Mesenchymal stem cell (in vitro differentiated cells and primary cell): ENCODE measurements around the gene RTL10.
A peak's percentile ranks its signal among the peaks of the same experiment; 100 is the strongest.

ENCODE experiments used
- DNase-seq: peaks from one replicate; pipeline ENCODE4 v3.0.0-alpha.2; 2013
- H2AFZ ChIP-seq: one replicate; pipeline ENCODE4 v1.6.1; 2013; ENCODE audit warnings: low read depth, mild to moderate bottlenecking, control low read depth, inconsistent platforms, low read length, moderate library complexity
- H2AK5ac ChIP-seq: 2 replicates; pipeline ENCODE4 v1.6.1; 2013; ENCODE audit warnings: low read length, moderate library complexity, mild to moderate bottlenecking, inconsistent platforms; ENCODE audit not compliant: severe bottlenecking
- H2BK120ac ChIP-seq: one replicate; pipeline ENCODE4 v1.6.1; 2013; ENCODE audit warnings: low read depth, mild to moderate bottlenecking, inconsistent platforms, low read length, moderate library complexity
- H2BK12ac ChIP-seq, 2 experiments: one replicate each; pipeline ENCODE4 v1.6.1; 2013; ENCODE audit warnings: inconsistent platforms in 2 of 2, low read length in 2 of 2, mild to moderate bottlenecking in 2 of 2, moderate library complexity in 2 of 2, control low read depth in 1 of 2
- H2BK15ac ChIP-seq: one replicate; pipeline ENCODE4 v1.6.1; 2013; ENCODE audit warnings: mild to moderate bottlenecking, low read depth, inconsistent platforms; ENCODE audit not compliant: poor library complexity, severe bottlenecking
- H2BK5ac ChIP-seq: 2 replicates; pipeline ENCODE4 v1.6.1; 2013; ENCODE audit warnings: low read depth, mild to moderate bottlenecking, low read length, control low read depth, inconsistent platforms; ENCODE audit not compliant: poor library complexity, severe bottlenecking
- H3K14ac ChIP-seq, 2 experiments: one replicate each; pipeline ENCODE4 v1.6.1; 2013; ENCODE audit warnings: inconsistent platforms in 2 of 2, low read length in 2 of 2, control low read depth in 1 of 2, mild to moderate bottlenecking in 1 of 2, moderate library complexity in 1 of 2
- H3K18ac ChIP-seq, 2 experiments: one replicate each; pipeline ENCODE4 v1.6.1; 2013; ENCODE audit warnings: inconsistent platforms in 2 of 2, low read length in 2 of 2, control low read depth in 1 of 2, low read depth in 1 of 2, mild to moderate bottlenecking in 1 of 2
- H3K23ac ChIP-seq, 2 experiments: one replicate each; pipeline ENCODE4 v1.6.1; 2013; ENCODE audit warnings: inconsistent platforms in 2 of 2, low read length in 2 of 2, mild to moderate bottlenecking in 2 of 2, moderate library complexity in 2 of 2, control low read depth in 1 of 2
- H3K27ac ChIP-seq: 2 replicates; pipeline ENCODE4 v1.5.1; 2013; ENCODE audit warnings: mild to moderate bottlenecking, moderate library complexity, low read length, control low read depth, inconsistent platforms; ENCODE audit not compliant: poor library complexity, severe bottlenecking
- H3K27me3 ChIP-seq, 2 experiments: 2 replicates each; pipeline versions ENCODE4 v1.6.1 to v1.7.0; 2013; ENCODE audit warnings: low read length in 2 of 2, mild to moderate bottlenecking in 2 of 2, moderate library complexity in 2 of 2, control low read depth in 1 of 2, inconsistent platforms in 1 of 2; ENCODE audit not compliant: control insufficient read depth in 1 of 2, insufficient read depth in 1 of 2
- H3K36me3 ChIP-seq, 2 experiments: 2 replicates each; pipeline versions ENCODE4 v1.6.1 to v1.7.0; 2013; ENCODE audit warnings: low read length in 2 of 2, control low read depth in 1 of 2, inconsistent platforms in 1 of 2, low read depth in 1 of 2, mild to moderate bottlenecking in 1 of 2; ENCODE audit not compliant: insufficient read depth in 2 of 2, control insufficient read depth in 1 of 2
- H3K4ac ChIP-seq, 2 experiments: one replicate each; pipeline ENCODE4 v1.6.1; 2013; ENCODE audit warnings: inconsistent platforms in 2 of 2, low read length in 2 of 2, mild to moderate bottlenecking in 2 of 2, moderate library complexity in 2 of 2, control low read depth in 1 of 2, low read depth in 1 of 2
- H3K4me1 ChIP-seq: 2 replicates; pipeline ENCODE4 v1.6.1; 2013; ENCODE audit warnings: low read depth, low read length, control low read depth; ENCODE audit not compliant: control insufficient read depth, insufficient read depth
- H3K4me2 ChIP-seq: 2 replicates; pipeline ENCODE4 v1.6.1; 2013; ENCODE audit warnings: low read length, mild to moderate bottlenecking, inconsistent platforms; ENCODE audit not compliant: poor library complexity, severe bottlenecking
- H3K4me3 ChIP-seq, 2 experiments: 2 replicates each; pipeline versions ENCODE4 v1.5.1 to v1.7.0; 2013; ENCODE audit warnings: low read length in 2 of 2, mild to moderate bottlenecking in 2 of 2, control low read depth in 1 of 2, low read depth in 1 of 2; ENCODE audit not compliant: insufficient read depth in 1 of 2
- H3K79me1 ChIP-seq: replicated peaks from 2 replicates; pipeline ENCODE4 v1.6.1; 2013; ENCODE audit warnings: mild to moderate bottlenecking, control low read depth, low read length, inconsistent platforms; ENCODE audit not compliant: poor library complexity, severe bottlenecking
- H3K9ac ChIP-seq: 2 replicates; pipeline ENCODE4 v1.7.0; 2013; ENCODE audit warnings: mild to moderate bottlenecking, low read length, moderate library complexity
- H3K9me3 ChIP-seq: 2 replicates; pipeline ENCODE4 v1.7.0; 2013; ENCODE audit warnings: mild to moderate bottlenecking, low read length; ENCODE audit not compliant: control insufficient read depth
- H4K8ac ChIP-seq: one replicate; pipeline ENCODE4 v1.6.1; 2013; ENCODE audit warnings: inconsistent platforms, mild to moderate bottlenecking, low read length, moderate library complexity
- H4K91ac ChIP-seq: one replicate; pipeline ENCODE4 v1.6.1; 2013; ENCODE audit warnings: mild to moderate bottlenecking, low read length, inconsistent platforms
- WGBS: methylation state at CpG from one replicate; pipeline ENCODE4 v1.1.7; 2013; ENCODE audit warnings: mixed read lengths; 5-methylcytosine and 5-hydroxymethylcytosine counted together

Gene RTL10

GRCh38 chr22:19879992-19880785, 25.5 kb upstream of the RTL10 start:
- Histone ChIP-seq H2AFZ (no peak overlapping the region), H3K36me3 (peaks cover 0 to 16% of the 10 kb centered on the region in 2 experiments), H2BK12ac (peak overlapping the region; percentile 84 to 86), H3K79me1 (peaks cover 7% of the 10 kb centered on the region), H3K9ac (peak overlapping the region; percentile 81), H4K8ac (peak overlapping the region; percentile 58), H3K14ac (peak overlapping the region in 1 of 2 experiments; percentile 61), H2BK120ac (peak overlapping the region; percentile 43), H3K27ac (peak overlapping the region; percentile 81), H3K4me2 (no peak overlapping the region), H2BK5ac (peak overlapping the region; percentile 33), H2AK5ac (peak overlapping the region; percentile 81), H3K27me3 (no peaks in the 10 kb centered on the region), H4K91ac (peak overlapping the region; percentile 99), H3K4me1 (peaks cover 77% of the 10 kb centered on the region), H3K4ac (peak overlapping the region; percentile 68 to 88), H3K18ac (peak overlapping the region; percentile 56 to 83), H3K4me3 (peak overlapping the region in 1 of 2 experiments; percentile 64), H3K23ac (no peak overlapping the region), H3K9me3 (no peaks in the 10 kb centered on the region), H2BK15ac (peak overlapping the region; percentile 95)
- no peak for DNase-seq
- WGBS = 87% methylated on average over 34 of the region's 34 CpGs

GRCh38 chr22:19879643-19879991, 24.9 kb upstream of the RTL10 start:
- no peak overlapping the region for H3K4me3 ChIP-seq
- H3K23ac ChIP-seq = no peak overlapping the region
- H3K9me3 ChIP-seq = no peaks in the 10 kb centered on the region
- H2BK120ac ChIP-seq = peak overlapping the region; percentile 43
- H2BK12ac ChIP-seq = peak overlapping the region; percentile 84 to 86
- H4K91ac ChIP-seq = peak overlapping the region; percentile 99
- H3K9ac ChIP-seq = no peak overlapping the region
- peak overlapping the region; percentile 56 to 83 for H3K18ac ChIP-seq
- H3K36me3 ChIP-seq = peaks cover 0 to 21% of the 10 kb centered on the region in 2 experiments
- no peak overlapping the region for H3K27ac ChIP-seq
- peak overlapping the region; percentile 58 for H4K8ac ChIP-seq
- no peak overlapping the region for H3K4me2 ChIP-seq
- H2AFZ ChIP-seq = no peak overlapping the region
- H3K4me1 ChIP-seq = peaks cover 83% of the 10 kb centered on the region
- peak overlapping the region; percentile 78 for H2BK15ac ChIP-seq
- no peak overlapping the region for H2BK5ac ChIP-seq
- H3K4ac ChIP-seq = peak overlapping the region; percentile 28 to 88
- H3K27me3 ChIP-seq = no peaks in the 10 kb centered on the region
- 73% methylated on average over 4 of the region's 4 CpGs for WGBS
- H2AK5ac ChIP-seq = peak overlapping the region; percentile 81
- DNase-seq = no peak
- H3K14ac ChIP-seq = peak overlapping the region in 1 of 2 experiments; percentile 61
- peaks cover 7% of the 10 kb centered on the region for H3K79me1 ChIP-seq

GRCh38 chr22:19879246-19879570, 24.5 kb upstream of the RTL10 start:
- no peak overlapping the region for H4K8ac ChIP-seq
- no peaks in the 10 kb centered on the region for H3K9me3 ChIP-seq
- H3K36me3 ChIP-seq = peaks cover 0 to 22% of the 10 kb centered on the region in 2 experiments
- no peak overlapping the region for H2BK5ac ChIP-seq
- H3K18ac ChIP-seq = peak overlapping the region in 1 of 2 experiments; percentile 47
- H3K9ac ChIP-seq = no peak overlapping the region
- peak overlapping the region; percentile 21 for H3K27ac ChIP-seq
- H3K79me1 ChIP-seq = peaks cover 7% of the 10 kb centered on the region
- peak overlapping the region; percentile 93 for H2BK15ac ChIP-seq
- no peak overlapping the region for H3K14ac ChIP-seq
- peak overlapping the region in 1 of 2 experiments; percentile 45 for H2BK12ac ChIP-seq
- no peak for DNase-seq
- H4K91ac ChIP-seq = peak overlapping the region; percentile 12
- H2BK120ac ChIP-seq = peak overlapping the region; percentile 84
- WGBS = 94% methylated on average over 13 of the region's 13 CpGs
- no peak overlapping the region for H2AFZ ChIP-seq
- peak overlapping the region in 1 of 2 experiments; percentile 40 for H3K4ac ChIP-seq
- peak overlapping the region; percentile 30 for H3K4me2 ChIP-seq
- no peak overlapping the region for H3K23ac ChIP-seq
- H3K4me3 ChIP-seq = no peak overlapping the region
- peak overlapping the region; percentile 16 for H2AK5ac ChIP-seq
- H3K27me3 ChIP-seq = no peaks in the 10 kb centered on the region
- peaks cover 85% of the 10 kb centered on the region for H3K4me1 ChIP-seq

- H2BK5ac ChIP-seq = no peak overlapping the region
- peak overlapping the region; percentile 16 for H2AK5ac ChIP-seq
- no peak for DNase-seq
- H4K91ac ChIP-seq = peak overlapping the region; percentile 77
- H2BK12ac ChIP-seq = peak overlapping the region; percentile 20 to 45
- H3K9me3 ChIP-seq = no peaks in the 10 kb centered on the region
- peak overlapping the region; percentile 93 for H2BK15ac ChIP-seq
- H3K4me1 ChIP-seq = peaks cover 86% of the 10 kb centered on the region
- peak overlapping the region; percentile 8 for H2BK120ac ChIP-seq
- H3K14ac ChIP-seq = peak overlapping the region in 1 of 2 experiments; percentile 45
- peaks cover 7% of the 10 kb centered on the region for H3K79me1 ChIP-seq
- 90% methylated on average over 12 of the region's 16 CpGs for WGBS
- H3K18ac ChIP-seq = peak overlapping the region; percentile 47 to 78
- H3K4me3 ChIP-seq = no peak overlapping the region
- peak overlapping the region; percentile 30 for H3K4me2 ChIP-seq
- peak overlapping the region in 1 of 2 experiments; percentile 55 for H3K4ac ChIP-seq
- H4K8ac ChIP-seq = peak overlapping the region; percentile 67
- H2AFZ ChIP-seq = no peak overlapping the region
- no peaks in the 10 kb centered on the region for H3K27me3 ChIP-seq
- peak overlapping the region; percentile 21 for H3K27ac ChIP-seq
- H3K36me3 ChIP-seq = peaks cover 0 to 28% of the 10 kb centered on the region in 2 experiments
- no peak overlapping the region for H3K9ac ChIP-seq
- H3K23ac ChIP-seq = no peak overlapping the region
Observed at GRCh38 chr22:19878461-19879245, 24.0 kb upstream of the RTL10 start.
